ENCODE measurements around the gene TMOD3. TPM values are rescaled to one million over a fixed set of nuclear protein-coding genes. Genes with fewer than 3 reads are reported as not detected.

TMOD3 gene
- total and polyA plus RNA-seq, 2 of the 8 experiments (the other 6 are each of a cell fraction or from before 2014, with no cell fraction given): 3.9 to 29.0 TPM

- no peak for TF ChIP-seq ATF3 (IDR thresholded peaks at IDR 0.05; ENCODE audit: insufficient read depth, low read depth, low read length)
- no peak for TF ChIP-seq MAX (IDR thresholded peaks at IDR 0.05)
- no peak for TF ChIP-seq RBBP5 (IDR thresholded peaks at IDR 0.05; ENCODE audit: borderline replicate concordance, low read depth, low read length)
- TF ChIP-seq CTBP2 (IDR thresholded peaks at IDR 0.05; ENCODE audit: borderline replicate concordance, insufficient read depth, insufficient read length, low read length): no peak
- no peak for TF ChIP-seq ASH2L (IDR thresholded peaks at IDR 0.05; ENCODE audit: low read length)
- no peak for TF ChIP-seq SUZ12 (IDR thresholded peaks at IDR 0.05; ENCODE audit: low read length)
- TF ChIP-seq BCL11A (IDR thresholded peaks at IDR 0.05; ENCODE audit: low read depth in 2 of 2, low read length in 2 of 2): no peak
- no peak for TF ChIP-seq ATF2 (IDR thresholded peaks at IDR 0.05; ENCODE audit: low read length)
- TF ChIP-seq ZNF274 (IDR thresholded peaks at IDR 0.05; ENCODE audit: borderline replicate concordance, extremely low read depth, low read length): no peak
These were observed 106.1 kb downstream of the TMOD3 start (continued) for GRCh38 chr15:51935466-51936104.
